K562 (cell line): ENCODE data around the gene FRMD4A. TPM values are rescaled to one million over a fixed set of nuclear protein-coding genes. Genes with fewer than 3 reads are reported as not detected.

Experiments
- ATAC-seq: fragments of 200-7000 bp; cut with Tn5 transposase; 3 replicates; pipeline ENCODE4 v1.9.1; 2020; ENCODE audit warnings: moderate library complexity
- BruUV-seq: library from RNA; stranded (reverse); fragments of 400-500 nt; replicated peaks from 2 replicates; lab custom pipeline; 2021; lab: Mats Ljungman, UMichigan
- CTCF ChIA-PET: fragments of 300-600 bp; formaldehyde crosslinking; extraction: SDS; loops from one replicate; lab custom pipeline; 2021; ENCODE audit warnings: low intra/inter-chr PET ratio; lab: Yijun Ruan, JAX
- POLR2A ChIA-PET: fragments of 300-600, 350-650 bp; sonication (Branson Sonifier 250); formaldehyde crosslinking; extraction: SDS; loops from one replicate; lab custom pipeline; 2021; ENCODE audit warnings: antibody characterized with exemption, inconsistent platforms; lab: Yijun Ruan, JAX
- DNase-seq, 4 experiments: peaks; one replicate each; pipeline versions ENCODE4 v3.0.0 to v3.0.0-alpha.2; 2011 to 2018; ENCODE audit warnings: low spot score in 3 of 4, mixed read lengths in 3 of 4; ENCODE audit errors: extremely low read depth in 1 of 4
- FAIRE-seq: peaks from 2 replicates; lab custom pipeline; 2011; peaks lifted over from hg19 to GRCh38; lab: Jason Lieb, UNC
- H2AFZ ChIP-seq: 2 replicates; pipeline ENCODE4 v1.6.0; 2011; ENCODE audit warnings: low read depth, low read length, control low read depth, inconsistent platforms
- H3K27ac ChIP-seq: fragments of 200-600 bp; 3 replicates; pipeline ENCODE4 v1.8.0; 2011; ENCODE audit warnings: low read depth, mild to moderate bottlenecking, control low read depth, inconsistent platforms, low read length, moderate library complexity, mixed read lengths; ENCODE audit errors: extremely low read depth
- H3K27me3 ChIP-seq, 2 experiments: fragments of 300-600 bp in 1 of 2; 2 replicates in 1 of 2; 3 replicates in 1 of 2; pipeline versions ENCODE4 v1.6.0 to v1.8.0; 2011; ENCODE audit warnings: inconsistent platforms in 2 of 2, low read length in 2 of 2, mild to moderate bottlenecking in 1 of 2, mixed read lengths in 1 of 2, moderate library complexity in 1 of 2; ENCODE audit not compliant: control insufficient read depth in 2 of 2, insufficient read depth in 2 of 2
- H3K36me3 ChIP-seq: fragments of 300-600 bp; 3 replicates; pipeline ENCODE4 v1.8.0; 2011; ENCODE audit warnings: mild to moderate bottlenecking, low read length, inconsistent platforms; ENCODE audit not compliant: control insufficient read depth, insufficient read depth
- H3K4me1 ChIP-seq, 2 experiments: fragments of 200-600 bp in 1 of 2; replicated peaks in 1 of 2; 2 replicates in 1 of 2; 3 replicates in 1 of 2; pipeline versions ENCODE4 v1.5.1 to v1.8.0; 2011; ENCODE audit warnings: inconsistent platforms in 2 of 2, low read length in 2 of 2, mild to moderate bottlenecking in 1 of 2, mixed read lengths in 1 of 2, moderate library complexity in 1 of 2; ENCODE audit not compliant: control insufficient read depth in 2 of 2, insufficient read depth in 2 of 2
- H3K4me2 ChIP-seq: 2 replicates; pipeline ENCODE4 v1.6.1; 2011; ENCODE audit warnings: low read length, control low read depth, inconsistent platforms, mixed read lengths; ENCODE audit not compliant: insufficient read depth
- H3K4me3 ChIP-seq: fragments of 200-600 bp; sonication (generic), shearing (Covaris generic); 2 replicates; pipeline ENCODE4 v1.5.1; 2016; ENCODE audit warnings: control low read depth, inconsistent platforms
- H3K79me2 ChIP-seq: fragments of 200-600 bp; 3 replicates; pipeline ENCODE4 v1.8.0; 2011; ENCODE audit warnings: low read length, inconsistent platforms; ENCODE audit not compliant: control insufficient read depth, insufficient read depth
- H3K9ac ChIP-seq, 2 experiments: 2 replicates each; pipeline versions ENCODE4 v1.6.0 to v1.6.1; 2011; ENCODE audit warnings: low read depth in 2 of 2, low read length in 2 of 2, control low read depth in 1 of 2, inconsistent platforms in 1 of 2, mild to moderate bottlenecking in 1 of 2, mixed read lengths in 1 of 2; ENCODE audit not compliant: insufficient read depth in 1 of 2
- H3K9me1 ChIP-seq: one replicate; pipeline ENCODE4 v1.6.0; 2011; ENCODE audit warnings: inconsistent platforms, mild to moderate bottlenecking, low read length, moderate library complexity; ENCODE audit not compliant: control insufficient read depth, insufficient read depth
- H3K9me3 ChIP-seq: replicated peaks from 2 replicates; pipeline ENCODE4 v1.5.1; 2011; ENCODE audit warnings: low read depth, low read length, inconsistent platforms; ENCODE audit not compliant: control insufficient read depth, insufficient read depth
- H4K20me1 ChIP-seq: replicated peaks from 2 replicates; pipeline ENCODE4 v1.6.1; 2011; ENCODE audit warnings: low read length, inconsistent platforms, mixed read lengths; ENCODE audit not compliant: control insufficient read depth, insufficient read depth
- IFI16 ChIP-seq: fragments of 250-450 bp; sonication (Bioruptor Pico); IDR thresholded peaks from 2 replicates; pipeline ENCODE4 v2.1.2; 2022; ENCODE audit warnings: mild to moderate bottlenecking, inconsistent platforms
- RFX7 ChIP-seq: fragments of 250-450 bp; sonication (Bioruptor Pico); IDR thresholded peaks from 2 replicates; pipeline ENCODE4 v1.5.1; 2021; ENCODE audit warnings: mild to moderate bottlenecking
- SETDB1 ChIP-seq: IDR thresholded peaks from one replicate; pipeline ENCODE4 v1.6.1; 2012; ENCODE audit warnings: low read length, control low read depth, inconsistent platforms
- SMAD1 ChIP-seq: fragments of 150-350 bp; IDR thresholded peaks from 2 replicates; pipeline ENCODE4 v1.6.1; 2014; ENCODE audit warnings: low read length, low read depth; ENCODE audit not compliant: partially characterized antibody
- ZBTB33 ChIP-seq: sonication (generic); formaldehyde crosslinking; IDR thresholded peaks from 2 replicates; pipeline ENCODE4 v1.8.1; 2023; ENCODE audit warnings: mild to moderate bottlenecking, missing genetic modification reagents
- ZC3H11A ChIP-seq: IDR thresholded peaks from 2 replicates; pipeline ENCODE4 v1.6.1; 2012; ENCODE audit warnings: low read depth, low read length, improper control_type of control experiment
- ZC3H8 ChIP-seq: fragments of 450-650 bp; IDR thresholded peaks from 2 replicates; pipeline ENCODE4 v1.6.1; 2017
- ZNF212 ChIP-seq: fragments of 450-650 bp; formaldehyde crosslinking; IDR thresholded peaks from 2 replicates; pipeline ENCODE4 v1.4.0; 2020; ENCODE audit warnings: mild to moderate bottlenecking
- ZNF57 ChIP-seq: fragments of 450-650 bp; formaldehyde crosslinking; IDR thresholded peaks from 2 replicates; pipeline ENCODE4 v1.4.0; 2020; ENCODE audit warnings: mild to moderate bottlenecking, moderate library complexity
- ZNF609 ChIP-seq: sonication (generic); formaldehyde crosslinking; IDR thresholded peaks from 2 replicates; pipeline ENCODE4 v1.8.1; 2023; ENCODE audit warnings: missing genetic modification reagents, mild to moderate bottlenecking, borderline replicate concordance
- ZNF707 ChIP-seq: fragments of 250-450 bp; sonication (Bioruptor Pico); conservative IDR thresholded peaks from 2 replicates; pipeline ENCODE4 v1.8.0; 2022; ENCODE audit warnings: inconsistent platforms, mild to moderate bottlenecking, moderate library complexity
- ZNF75A ChIP-seq: fragments of 450-650 bp; formaldehyde crosslinking; IDR thresholded peaks from 2 replicates; pipeline ENCODE4 v1.4.0; 2020; ENCODE audit warnings: mild to moderate bottlenecking
- WGBS: fragments of 100-300 bp; shearing (Covaris generic); methylation state at CpG from one replicate; pipeline ENCODE4 v1.1.6; 2016; ENCODE audit warnings: low coverage, mixed read lengths; ENCODE audit not compliant: insufficient coverage; ENCODE audit errors: missing lambda C conversion rate; 5-methylcytosine and 5-hydroxymethylcytosine counted together
- in situ Hi-C: fragments of 300-500 bp; cut with MboI; formaldehyde crosslinking; loops from 4 replicates; pipeline ENCODE4 v1.15.0; 2018; ENCODE audit warnings: inconsistent platforms, mixed read lengths
- intact Hi-C: fragments of 100-400 bp; cut with micrococcal nuclease; formaldehyde crosslinking; loops from 2 replicates; pipeline ENCODE4 v1.14.2; 2022
- polyA plus RNA-seq, 8 experiments: library from polyadenylated mRNA; depleted of rRNA in 4 of 8; stranded (reverse) in 5 of 8; unstranded in 3 of 8; fragments of >200 nt; fragmentation: Nextera tagmentation in 2 of 8; fragmentation: Illumina TruSeq in 1 of 8; extraction: Ambion mirVana in 2 of 8; extraction: Trizol in 1 of 8; gene quantifications; 2 replicates each; pipeline versions ENCODE4 v1.2.1 to v1.2.3, GENCODE V29; 2011 to 2014; ENCODE audit warnings: inconsistent platforms in 1 of 8, missing spikeins in 1 of 8
- total RNA-seq, 7 experiments: library from RNA; depleted of rRNA in 6 of 7; stranded (reverse); fragments of >200 nt in 6 of 7; fragmentation: Illumina TruSeq in 2 of 7; extraction: Trizol in 2 of 7; gene quantifications; 2 replicates each; pipeline versions ENCODE4 v1.2.1 to v1.2.3, GENCODE V29; 2011 to 2021; ENCODE audit warnings: low replicate concordance in 1 of 7
- TF ChIP-seq, protein P1 (sequence below): fragments of 450-650 bp; IDR thresholded peaks from 2 replicates; pipeline ENCODE4 v1.6.1; 2014; ENCODE audit warnings: low read depth, mild to moderate bottlenecking, moderate library complexity, borderline replicate concordance
- TF ChIP-seq, protein P2 (sequence below), 3 experiments: fragments of 200-800 bp in 1 of 3; sonication (Bioruptor generic) in 1 of 3; sonication (generic) in 1 of 3; formaldehyde crosslinking in 1 of 3; IDR thresholded peaks; 2 replicates each; pipeline versions ENCODE4 v1.6.1 to v1.8.0; 2016 to 2022; ENCODE audit warnings: mild to moderate bottlenecking in 2 of 3, missing compliant biosample characterization in 2 of 3, missing genetic modification characterization in 2 of 3, missing genetic modification reagents in 1 of 3

Gene FRMD4A
- total and polyA plus RNA-seq, 9 of the 15 experiments (the other 6 are each of a cell fraction or from before 2014, with no cell fraction given) = 0.80 to 5.2 (median 3.0) TPM

DNA sequence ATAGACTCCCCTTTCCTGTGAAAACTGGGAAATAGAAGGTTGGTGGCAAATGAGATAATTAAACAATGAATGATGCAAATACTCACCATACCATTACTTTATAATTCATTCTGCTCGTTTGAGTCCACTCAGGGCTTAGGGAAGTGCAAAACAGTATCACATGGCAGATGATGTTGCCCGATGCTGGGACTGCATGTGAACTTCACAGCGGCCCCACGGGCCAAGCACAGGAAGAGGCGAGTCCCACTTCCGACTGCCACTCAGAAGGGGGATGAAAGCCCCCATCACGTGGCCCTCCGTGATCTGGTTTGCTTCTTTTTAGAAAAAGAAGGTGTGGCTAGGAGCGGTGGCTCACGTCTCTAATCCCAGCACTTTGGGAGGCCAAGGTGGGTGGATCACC is 672.5 kb downstream of the FRMD4A start:
- intact Hi-C loops = no loop called here
- no peak for ATAC-seq
- TF ChIP-seq ZNF707 (CRISPR knock-in tag) (no peak), IFI16 (CRISPR knock-in tag) (no peak), ZNF609 (CRISPR knock-in tag) (no peak), ZBTB33 (no peak), ZNF75A (no peak), SETDB1 (no peak), ZNF57 (CRISPR knock-in tag) (no peak), SMAD1 (no peak), ZC3H11A (no peak), RFX7 (no peak), ZNF212 (CRISPR knock-in tag) (no peak), ZC3H8 (no peak)
- TF ChIP-seq, protein P1, sequence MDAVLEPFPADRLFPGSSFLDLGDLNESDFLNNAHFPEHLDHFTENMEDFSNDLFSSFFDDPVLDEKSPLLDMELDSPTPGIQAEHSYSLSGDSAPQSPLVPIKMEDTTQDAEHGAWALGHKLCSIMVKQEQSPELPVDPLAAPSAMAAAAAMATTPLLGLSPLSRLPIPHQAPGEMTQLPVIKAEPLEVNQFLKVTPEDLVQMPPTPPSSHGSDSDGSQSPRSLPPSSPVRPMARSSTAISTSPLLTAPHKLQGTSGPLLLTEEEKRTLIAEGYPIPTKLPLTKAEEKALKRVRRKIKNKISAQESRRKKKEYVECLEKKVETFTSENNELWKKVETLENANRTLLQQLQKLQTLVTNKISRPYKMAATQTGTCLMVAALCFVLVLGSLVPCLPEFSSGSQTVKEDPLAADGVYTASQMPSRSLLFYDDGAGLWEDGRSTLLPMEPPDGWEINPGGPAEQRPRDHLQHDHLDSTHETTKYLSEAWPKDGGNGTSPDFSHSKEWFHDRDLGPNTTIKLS = no peak
- TF ChIP-seq, protein P2, sequence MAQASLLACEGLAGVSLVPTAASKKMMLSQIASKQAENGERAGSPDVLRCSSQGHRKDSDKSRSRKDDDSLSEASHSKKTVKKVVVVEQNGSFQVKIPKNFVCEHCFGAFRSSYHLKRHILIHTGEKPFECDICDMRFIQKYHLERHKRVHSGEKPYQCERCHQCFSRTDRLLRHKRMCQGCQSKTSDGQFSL (CRISPR knock-in tag; IDR thresholded peaks at IDR 0.05) = no peak
- TF ChIP-seq, protein P2 (tag; IDR thresholded peaks at IDR 0.05) = no peak

More for the DNA sequence above, 672.5 kb downstream of the FRMD4A start:
- Histone ChIP-seq H4K20me1 (peaks cover 10% of the 10 kb centered on the region), H3K27ac (no peak overlapping the region), H2AFZ (no peak overlapping the region), H3K4me2 (no peak overlapping the region), H3K79me2 (no peaks in the 10 kb centered on the region), H3K9me1 (peaks cover 4% of the 10 kb centered on the region), H3K9me3 (no peaks in the 10 kb centered on the region), H3K36me3 (peaks cover 2% of the 10 kb centered on the region; the same call in 1 of the 3 replicates), H3K4me1 (peaks cover 0 to 3% of the 10 kb centered on the region in 2 experiments; a peak in 1 of 5 replicates), H3K27me3 (no peaks in the 10 kb centered on the region), H3K9ac (no peak overlapping the region), H3K4me3 (no peak overlapping the region)
- ChIA-PET POLR2A (interaction anchor here (1.0 kb wide), 1 partner anchor 138 kb away, joined by 3 read pairs; no protein-coding TSS in a partner anchor), CTCF (no interaction called here)
- 46% methylated on average over 10 of the region's 10 CpGs for WGBS
- FAIRE-seq (no peak), DNase-seq (no peak)
- no TSS peak for BruUV-seq
- in situ Hi-C loops = no loop called here
